K562 (cell line): ENCODE measurements around the gene TMEM203. TPM values are rescaled to one million over a fixed set of nuclear protein-coding genes. Genes with fewer than 3 reads are reported as not detected.

Experiments used
- AFF1 ChIP-seq, 2 experiments: fragments of 450-650 bp; IDR thresholded peaks; 2 replicates each; pipeline ENCODE4 v1.6.1; 2018; ENCODE audit warnings: mild to moderate bottlenecking in 2 of 2, low read depth in 1 of 2; ENCODE audit not compliant: partially characterized antibody in 2 of 2
- C11orf30 ChIP-seq: fragments of 450-650 bp; IDR thresholded peaks from 2 replicates; pipeline ENCODE4 v1.6.1; 2016; ENCODE audit warnings: low read depth, mild to moderate bottlenecking
- DMBX1 ChIP-seq: fragments of 250-450 bp; sonication (Bioruptor Pico); IDR thresholded peaks from 2 replicates; pipeline ENCODE4 v1.8.0; 2022; ENCODE audit warnings: inconsistent platforms, mild to moderate bottlenecking, moderate library complexity, borderline replicate concordance
- E2F1 ChIP-seq: sonication (generic); formaldehyde crosslinking; IDR thresholded peaks from 2 replicates; pipeline ENCODE4 v1.8.1; 2023; ENCODE audit warnings: mild to moderate bottlenecking, missing genetic modification reagents, moderate library complexity
- FOS ChIP-seq: IDR thresholded peaks from 3 replicates; pipeline ENCODE4 v1.6.1; 2011; ENCODE audit not compliant: insufficient read length; ENCODE audit errors: extremely low read depth
- FOXM1 ChIP-seq, 2 experiments: fragments of 450-650 bp in 1 of 2; sonication (generic) in 1 of 2; formaldehyde crosslinking in 1 of 2; IDR thresholded peaks; 2 replicates each; pipeline versions ENCODE4 v1.6.1 to v1.9.0; 2017 to 2022; ENCODE audit warnings: low read depth in 2 of 2, mild to moderate bottlenecking in 2 of 2, missing genetic modification reagents in 1 of 2, moderate library complexity in 1 of 2
- HMGN3 ChIP-seq: IDR thresholded peaks from 2 replicates; pipeline ENCODE4 v1.6.1; 2011; ENCODE audit warnings: borderline replicate concordance, low read depth, mild to moderate bottlenecking, mixed read lengths, low read length; ENCODE audit not compliant: insufficient read length; ENCODE audit errors: extremely low read depth
- KAT7 ChIP-seq: sonication (generic); formaldehyde crosslinking; IDR thresholded peaks from 2 replicates; pipeline ENCODE4 v1.8.0; 2022; ENCODE audit warnings: missing genetic modification reagents, mild to moderate bottlenecking, borderline replicate concordance
- MAFF ChIP-seq: IDR thresholded peaks from 2 replicates; pipeline ENCODE4 v1.6.1; 2012; ENCODE audit warnings: low read length, improper control_type of control experiment
- MYC ChIP-seq, 2 experiments: fragments of 250-450 bp in 1 of 2; sonication (Bioruptor Pico) in 1 of 2; IDR thresholded peaks; 2 replicates each; pipeline versions ENCODE4 v1.5.1 to v1.6.1; 2012 to 2021; ENCODE audit warnings: low read depth in 2 of 2, borderline replicate concordance in 1 of 2, improper control_type of control experiment in 1 of 2, low read length in 1 of 2, mild to moderate bottlenecking in 1 of 2, moderate library complexity in 1 of 2
- NCOR1 ChIP-seq: fragments of 450-650 bp; IDR thresholded peaks from 2 replicates; pipeline ENCODE4 v1.6.1; 2016; ENCODE audit warnings: mild to moderate bottlenecking, moderate library complexity
- RB1 ChIP-seq: fragments of 450-650 bp; IDR thresholded peaks from 2 replicates; pipeline ENCODE4 v1.6.1; 2017; ENCODE audit warnings: low read depth, mild to moderate bottlenecking
- SP1 ChIP-seq: sonication (generic); formaldehyde crosslinking; IDR thresholded peaks from 2 replicates; pipeline ENCODE4 v1.8.1; 2022; ENCODE audit warnings: mild to moderate bottlenecking, missing genetic modification reagents
- XRCC3 ChIP-seq: fragments of 450-650 bp; IDR thresholded peaks from 2 replicates; pipeline ENCODE4 v1.6.1; 2017; ENCODE audit warnings: mild to moderate bottlenecking, moderate library complexity
- ZBTB17 ChIP-seq: fragments of 450-650 bp; formaldehyde crosslinking; IDR thresholded peaks from 2 replicates; pipeline ENCODE4 v1.4.0; 2020; ENCODE audit warnings: mild to moderate bottlenecking
- ZNF124 ChIP-seq: sonication (generic); formaldehyde crosslinking; IDR thresholded peaks from 2 replicates; pipeline ENCODE4 v1.8.1; 2022; ENCODE audit warnings: missing genetic modification reagents
- ZNF239 ChIP-seq: fragments of 250-450 bp; sonication (Bioruptor Pico); IDR thresholded peaks from 2 replicates; pipeline ENCODE4 v1.4.0; 2020; ENCODE audit warnings: mild to moderate bottlenecking
- ZNF384 ChIP-seq: IDR thresholded peaks from 2 replicates; pipeline ENCODE4 v1.6.1; 2012; ENCODE audit warnings: low read depth, low read length, improper control_type of control experiment
- ZNF436 ChIP-seq: fragments of 250-450, 450-650 bp; sonication (Bioruptor Pico); formaldehyde crosslinking; IDR thresholded peaks from 2 replicates; pipeline ENCODE4 v1.7.0; 2020; ENCODE audit warnings: mild to moderate bottlenecking
- ZNF699 ChIP-seq: fragments of 250-450 bp; sonication (Bioruptor Pico); IDR thresholded peaks from 2 replicates; pipeline ENCODE4 v1.8.0; 2021; ENCODE audit warnings: mild to moderate bottlenecking, moderate library complexity; ENCODE audit not compliant: insufficient replicate concordance
- polyA plus RNA-seq, 8 experiments: library from polyadenylated mRNA; depleted of rRNA in 4 of 8; stranded (reverse) in 5 of 8; unstranded in 3 of 8; fragments of >200 nt; fragmentation: Nextera tagmentation in 2 of 8; fragmentation: Illumina TruSeq in 1 of 8; extraction: Ambion mirVana in 2 of 8; extraction: Trizol in 1 of 8; gene quantifications; 2 replicates each; pipeline versions ENCODE4 v1.2.1 to v1.2.3, GENCODE V29; 2011 to 2014; ENCODE audit warnings: inconsistent platforms in 1 of 8, missing spikeins in 1 of 8
- total RNA-seq, 7 experiments: library from RNA; depleted of rRNA in 6 of 7; stranded (reverse); fragments of >200 nt in 6 of 7; fragmentation: Illumina TruSeq in 2 of 7; extraction: Trizol in 2 of 7; gene quantifications; 2 replicates each; pipeline versions ENCODE4 v1.2.1 to v1.2.3, GENCODE V29; 2011 to 2021; ENCODE audit warnings: low replicate concordance in 1 of 7
- TF ChIP-seq, protein P1 (sequence below): fragments of 250-450 bp; sonication (Bioruptor Pico); IDR thresholded peaks from 2 replicates; pipeline ENCODE4 v1.5.0; 2020; ENCODE audit warnings: mild to moderate bottlenecking

The TMEM203 gene
- total and polyA plus RNA-seq, 9 of the 15 experiments (the other 6 are each of a cell fraction or from before 2014, with no cell fraction given) = 8.8 to 59.5 (median 37.6) TPM

DNA sequence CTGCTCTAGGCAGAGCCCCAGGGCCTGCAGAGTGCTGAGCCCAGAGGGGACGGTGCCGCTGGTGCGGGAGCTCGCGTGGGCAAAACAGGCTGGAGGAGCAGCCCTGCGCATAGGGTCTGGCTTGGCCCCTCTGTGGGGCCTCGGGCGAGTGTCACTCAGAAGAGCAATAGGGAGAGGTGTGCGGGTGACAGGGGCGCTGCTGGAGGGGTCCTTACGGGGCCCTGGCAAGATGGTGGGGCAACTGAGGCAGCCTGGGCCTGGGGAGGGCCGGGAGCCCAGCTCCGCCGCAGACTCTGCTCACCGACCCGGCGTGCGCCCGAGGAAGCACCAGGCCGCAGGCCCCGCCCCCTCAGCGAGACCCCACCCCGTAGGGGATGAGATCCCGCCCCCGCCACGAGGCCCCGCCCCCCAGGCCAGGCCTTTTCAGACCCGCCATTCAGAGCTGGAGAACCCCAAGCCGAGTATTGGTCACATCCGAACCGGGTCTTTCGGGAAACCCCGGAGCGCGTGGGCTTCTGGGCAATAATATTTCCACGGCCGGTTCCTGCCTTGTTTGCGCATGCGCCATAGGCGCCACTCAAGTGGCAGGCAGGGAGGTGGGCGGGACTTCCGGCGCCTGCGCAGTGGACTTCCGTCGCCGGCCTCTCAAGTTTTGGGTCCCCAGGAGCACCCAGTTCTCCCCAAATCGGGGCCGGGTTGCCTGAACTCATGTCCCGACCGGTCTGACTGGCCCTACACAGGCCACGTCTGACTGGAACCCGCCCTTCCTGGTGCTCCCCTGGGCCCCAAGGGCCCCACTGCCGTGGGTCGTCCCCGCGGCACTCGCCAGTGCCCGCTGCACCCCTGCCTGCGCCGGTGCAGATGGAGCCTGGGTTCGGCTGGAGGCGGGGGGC lies 17.9 kb upstream of the TMEM203 start (continued):
- TF ChIP-seq C11orf30 (peak; percentile 89), XRCC3 (no peak), ZNF124 (CRISPR knock-in tag) (no peak), E2F1 (no peak), KAT7 (CRISPR knock-in tag) (no peak; the same call in 1 of the 2 replicates), MAFF (no peak), ZBTB17 (CRISPR knock-in tag) (0 out of 2 replicates have a peak, but pooled peaks have one; percentile 68), SP1 (CRISPR knock-in tag) (peak; percentile 65), DMBX1 (no peak), AFF1 (IDR thresholded peaks at IDR 0.05; ENCODE audit: low read depth in 1 of 2, partially characterized antibody in 2 of 2) (no peak), NCOR1 (no peak), RB1 (peak; percentile 42; the same call in 1 of the 2 replicates), MYC (IDR thresholded peaks at IDR 0.05; ENCODE audit: low read depth, low read length) (peak; percentile 81), MYC (CRISPR knock-in tag; IDR thresholded peaks at IDR 0.05; ENCODE audit: borderline replicate concordance, low read depth) (peak; percentile 37; the same call in 1 of the 2 replicates), ZNF239 (CRISPR knock-in tag) (no peak), ZNF384 (no peak), FOS (no peak), FOXM1 (IDR thresholded peaks at IDR 0.05; ENCODE audit: low read depth) (no peak), FOXM1 (CRISPR knock-in tag; IDR thresholded peaks at IDR 0.05; ENCODE audit: low read depth) (no peak), ZNF699 (CRISPR knock-in tag) (no peak), ZNF436 (CRISPR knock-in tag) (no peak), HMGN3 (peak; percentile 45)
- TF ChIP-seq, protein P1, sequence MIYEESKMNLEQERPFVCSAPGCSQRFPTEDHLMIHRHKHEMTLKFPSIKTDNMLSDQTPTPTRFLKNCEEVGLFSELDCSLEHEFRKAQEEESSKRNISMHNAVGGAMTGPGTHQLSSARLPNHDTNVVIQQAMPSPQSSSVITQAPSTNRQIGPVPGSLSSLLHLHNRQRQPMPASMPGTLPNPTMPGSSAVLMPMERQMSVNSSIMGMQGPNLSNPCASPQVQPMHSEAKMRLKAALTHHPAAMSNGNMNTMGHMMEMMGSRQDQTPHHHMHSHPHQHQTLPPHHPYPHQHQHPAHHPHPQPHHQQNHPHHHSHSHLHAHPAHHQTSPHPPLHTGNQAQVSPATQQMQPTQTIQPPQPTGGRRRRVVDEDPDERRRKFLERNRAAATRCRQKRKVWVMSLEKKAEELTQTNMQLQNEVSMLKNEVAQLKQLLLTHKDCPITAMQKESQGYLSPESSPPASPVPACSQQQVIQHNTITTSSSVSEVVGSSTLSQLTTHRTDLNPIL (CRISPR knock-in tag) = no peak
